GM12872 (cell line): ENCODE measurements around the gene TBC1D22B.

ENCODE experiments used
- TF ChIP-seq, protein P1 (sequence below): IDR thresholded peaks from 3 replicates; pipeline ENCODE4 v1.5.1; 2011; ENCODE audit warnings: low read depth, mild to moderate bottlenecking, low read length, moderate library complexity; ENCODE audit not compliant: insufficient read depth

TBC1D22B gene

GRCh38 chr6:37260040-37260439, 2.5 kb downstream of the TBC1D22B start:
- TF ChIP-seq, protein P1, sequence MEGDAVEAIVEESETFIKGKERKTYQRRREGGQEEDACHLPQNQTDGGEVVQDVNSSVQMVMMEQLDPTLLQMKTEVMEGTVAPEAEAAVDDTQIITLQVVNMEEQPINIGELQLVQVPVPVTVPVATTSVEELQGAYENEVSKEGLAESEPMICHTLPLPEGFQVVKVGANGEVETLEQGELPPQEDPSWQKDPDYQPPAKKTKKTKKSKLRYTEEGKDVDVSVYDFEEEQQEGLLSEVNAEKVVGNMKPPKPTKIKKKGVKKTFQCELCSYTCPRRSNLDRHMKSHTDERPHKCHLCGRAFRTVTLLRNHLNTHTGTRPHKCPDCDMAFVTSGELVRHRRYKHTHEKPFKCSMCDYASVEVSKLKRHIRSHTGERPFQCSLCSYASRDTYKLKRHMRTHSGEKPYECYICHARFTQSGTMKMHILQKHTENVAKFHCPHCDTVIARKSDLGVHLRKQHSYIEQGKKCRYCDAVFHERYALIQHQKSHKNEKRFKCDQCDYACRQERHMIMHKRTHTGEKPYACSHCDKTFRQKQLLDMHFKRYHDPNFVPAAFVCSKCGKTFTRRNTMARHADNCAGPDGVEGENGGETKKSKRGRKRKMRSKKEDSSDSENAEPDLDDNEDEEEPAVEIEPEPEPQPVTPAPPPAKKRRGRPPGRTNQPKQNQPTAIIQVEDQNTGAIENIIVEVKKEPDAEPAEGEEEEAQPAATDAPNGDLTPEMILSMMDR = no peak

DNA sequence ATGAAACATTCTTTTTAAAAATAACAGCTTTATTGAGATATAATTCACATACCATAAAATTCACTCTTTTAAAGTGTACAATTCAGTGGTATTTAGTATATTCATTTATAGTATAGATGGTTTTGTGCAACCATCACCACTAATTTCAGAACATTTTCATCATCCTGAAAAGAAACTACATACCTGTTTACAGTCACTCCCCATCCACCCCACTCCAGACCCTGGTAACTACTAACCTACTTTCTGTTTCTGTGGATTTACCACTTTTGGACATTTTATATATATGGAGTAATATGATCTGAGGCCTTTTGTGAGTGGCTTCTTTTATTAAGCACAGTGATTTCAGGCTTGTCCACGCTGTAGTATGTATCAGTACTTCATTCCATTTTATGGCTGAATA, 2.9 kb downstream of the TBC1D22B start:
- TF ChIP-seq, protein P1 = no peak

GRCh38 chr6:37261198-37261597, 3.6 kb downstream of the TBC1D22B start:
- TF ChIP-seq, protein P1 = no peak

DNA sequence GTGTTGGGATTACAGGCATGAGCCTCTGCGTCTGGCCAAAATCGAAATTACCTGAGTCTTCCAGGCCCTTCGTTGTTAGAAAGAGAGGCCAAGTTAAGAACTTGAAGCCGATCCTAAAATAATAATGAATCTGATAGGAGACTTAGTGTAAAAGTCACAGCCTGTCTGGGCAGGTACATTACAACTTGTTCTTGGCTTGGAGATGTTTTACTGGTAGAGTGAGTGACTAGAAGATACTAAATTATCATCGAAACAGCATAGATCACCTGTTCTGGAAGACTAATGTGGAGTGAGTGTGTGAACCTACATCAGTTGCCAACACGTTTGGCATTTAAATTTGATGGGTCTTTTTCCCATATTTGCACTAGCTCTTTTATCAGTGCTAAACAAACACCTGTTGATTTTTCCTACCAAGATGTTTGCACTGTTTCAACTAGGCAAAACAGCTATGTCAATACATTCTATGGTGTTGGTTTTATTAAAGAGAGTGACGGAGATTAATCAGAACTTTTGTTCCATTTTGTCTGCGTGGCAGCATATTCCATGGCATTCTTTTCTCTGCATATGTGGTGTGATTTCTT, 5.0 kb downstream of the TBC1D22B start:
- TF ChIP-seq, protein P1 = no peak

GRCh38 chr6:37265001-37265400, 7.4 kb downstream of the TBC1D22B start:
- TF ChIP-seq, protein P1 = no peak

GRCh38 chr6:37265860-37266259, 8.3 kb downstream of the TBC1D22B start:
- TF ChIP-seq, protein P1 = no peak

DNA sequence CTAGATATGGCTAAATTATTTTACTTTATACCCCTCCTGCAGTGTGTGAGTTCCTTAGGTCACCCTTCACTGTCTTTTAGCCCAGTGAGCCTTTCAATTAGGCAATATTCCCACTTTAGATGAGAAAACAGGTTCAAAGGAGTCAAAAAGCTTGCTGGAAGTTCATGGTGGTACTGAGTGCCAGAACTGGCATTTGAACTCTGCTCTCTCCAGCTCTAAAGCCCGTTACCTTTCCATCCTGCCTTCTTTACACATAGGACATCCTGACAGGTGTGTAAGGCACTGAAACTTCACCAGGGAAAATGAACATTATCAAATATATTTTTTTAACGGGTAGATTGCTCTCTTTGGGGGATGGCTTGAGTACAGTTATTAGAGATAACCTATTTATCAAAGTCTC, 11.5 kb downstream of the TBC1D22B start:
- TF ChIP-seq, protein P1 = no peak
